Stimulated activated CD8-positive, alpha-beta memory T cell treated with anti-CD3 and anti-CD28 coated beads, Interleukin-4, amount 100 ng/mL, for 4 hours (primary cell): ENCODE results near the gene HINT2.

ENCODE experiments used
- DNase-seq, 2 donors: peaks; one replicate each; pipeline ENCODE4 v3.0.0-alpha.2; 2020; ENCODE audit warnings: low read depth in 2 of 2, low spot score in 1 of 2

The HINT2 gene

DNA sequence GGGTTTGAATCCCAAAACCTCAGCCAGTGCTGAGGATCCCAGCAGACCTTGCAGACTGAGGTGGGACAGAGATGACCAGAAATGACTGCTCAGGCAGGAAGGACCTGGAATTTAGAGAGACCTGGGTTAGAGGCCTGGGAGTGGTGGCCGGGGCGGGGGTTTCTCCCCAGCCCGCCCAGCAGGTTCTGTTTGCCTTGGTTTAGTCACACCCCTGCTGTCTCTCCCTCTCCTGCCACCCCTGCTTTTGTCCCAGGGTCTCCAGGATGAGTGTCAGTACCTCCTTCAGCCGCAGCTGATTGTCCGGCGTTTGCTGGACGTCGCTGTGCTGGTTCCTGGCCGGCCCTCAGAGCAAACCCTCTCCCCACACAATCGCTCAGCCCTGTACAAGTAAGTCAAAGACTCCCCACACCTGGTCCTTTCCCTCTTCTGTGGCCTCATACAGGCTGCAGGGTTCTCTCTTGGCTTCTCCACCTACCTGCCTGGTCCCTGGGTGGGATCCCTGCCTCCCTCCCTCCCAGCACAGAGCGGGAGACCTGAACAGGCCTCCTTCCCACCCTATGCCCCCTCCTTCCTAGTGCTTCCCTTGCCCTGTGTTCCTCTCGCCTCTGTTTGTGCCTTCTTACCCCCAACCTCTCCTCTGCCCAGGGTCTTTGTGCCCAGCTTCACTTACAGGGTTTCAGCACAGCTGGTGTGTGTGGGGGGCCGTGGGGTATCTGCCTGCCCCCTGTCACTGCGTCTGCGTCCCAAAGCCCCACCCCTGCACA, 26.2 kb upstream of the HINT2 start:
- DNase-seq, result no peak

- no peak for DNase-seq
Observed at GRCh38 chr9:35839926-35840325, 25.1 kb upstream of the HINT2 start.

DNA sequence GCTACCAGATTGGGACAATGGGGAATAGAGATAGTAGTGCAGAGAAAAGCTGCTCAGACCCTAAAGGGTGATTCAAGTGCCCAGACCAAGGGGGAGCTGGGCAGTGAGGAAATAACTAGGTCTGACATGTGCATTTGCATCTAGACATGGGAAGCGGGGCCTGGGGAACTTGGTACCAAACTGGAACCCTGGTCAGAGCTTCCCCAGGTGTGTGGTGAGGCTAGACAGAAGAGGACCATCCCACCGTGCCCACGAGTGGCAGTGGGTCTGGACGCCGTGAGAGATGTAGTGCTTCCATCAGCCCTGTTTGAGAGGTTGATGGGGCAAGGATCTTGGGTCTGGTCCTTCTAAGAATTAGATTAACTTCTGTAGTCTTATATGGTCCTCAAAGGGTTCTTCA, 21.8 kb upstream of the HINT2 start:
- no peak for DNase-seq

DNA sequence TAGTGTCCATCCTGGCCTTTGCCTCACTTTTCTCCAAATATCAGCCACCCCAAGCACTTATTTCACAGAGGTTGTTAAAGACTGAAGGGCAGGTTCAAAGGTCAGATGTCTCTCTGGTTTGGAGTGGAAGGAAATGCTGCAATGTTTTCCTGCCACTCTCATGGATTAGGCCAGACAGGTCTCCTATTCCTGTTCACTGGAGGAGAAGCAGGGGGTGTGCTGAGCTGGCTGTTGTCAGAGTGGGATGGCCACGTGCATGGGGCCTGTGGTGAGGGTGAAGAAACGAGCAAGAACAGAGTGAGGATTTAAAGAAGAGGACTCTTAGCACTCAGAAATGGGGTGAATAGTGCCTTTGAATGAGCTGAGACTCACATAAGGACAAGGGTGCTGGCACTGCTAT, 20.9 kb upstream of the HINT2 start:
- no peak for DNase-seq

GRCh38 chr9:35835216-35835632, 20.4 kb upstream of the HINT2 start:
- DNase-seq, result no peak

GRCh38 chr9:35834260-35835215, 19.7 kb upstream of the HINT2 start:
- no peak for DNase-seq

DNA sequence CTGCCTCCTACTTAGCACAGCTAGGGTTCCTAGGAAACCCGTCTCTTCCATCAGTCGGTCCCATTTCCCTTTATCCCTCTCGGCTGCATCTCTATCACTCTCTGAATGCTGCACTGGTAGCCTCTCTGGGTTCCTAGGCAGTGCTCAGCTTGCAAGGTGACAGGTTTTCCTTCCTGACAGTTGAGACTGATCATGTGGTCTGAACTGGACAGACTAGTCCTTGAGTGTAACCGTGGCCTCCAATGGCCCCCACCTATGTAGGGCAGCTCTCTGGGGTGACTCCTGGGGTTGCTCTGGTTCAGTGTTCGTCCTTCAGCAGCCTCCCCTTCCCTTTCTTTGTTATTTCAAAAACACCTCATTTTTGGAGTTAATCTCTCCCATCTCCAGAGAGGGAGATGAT, 18.0 kb upstream of the HINT2 start:
- DNase-seq, result no peak

DNA sequence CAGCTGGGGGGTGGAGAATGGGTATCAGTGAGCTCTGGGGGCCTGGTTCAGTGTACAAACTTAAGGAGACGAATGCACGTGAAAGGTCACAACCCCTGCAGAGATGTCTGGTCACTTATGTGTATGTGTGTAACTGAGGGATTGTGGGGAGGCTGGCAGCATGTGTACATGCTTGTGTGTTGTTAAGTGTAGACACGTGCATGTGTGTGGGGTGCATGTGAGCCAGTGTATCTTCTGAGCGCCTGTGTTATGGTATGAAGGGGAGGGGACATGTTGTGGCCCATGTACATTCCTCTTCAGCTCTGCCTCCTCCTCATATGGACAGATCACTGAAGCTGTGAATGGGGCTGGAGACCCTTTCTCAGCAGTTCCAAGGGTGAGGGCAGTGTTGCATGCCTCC, 16.2 kb upstream of the HINT2 start:
- DNase-seq, result no peak

DNA sequence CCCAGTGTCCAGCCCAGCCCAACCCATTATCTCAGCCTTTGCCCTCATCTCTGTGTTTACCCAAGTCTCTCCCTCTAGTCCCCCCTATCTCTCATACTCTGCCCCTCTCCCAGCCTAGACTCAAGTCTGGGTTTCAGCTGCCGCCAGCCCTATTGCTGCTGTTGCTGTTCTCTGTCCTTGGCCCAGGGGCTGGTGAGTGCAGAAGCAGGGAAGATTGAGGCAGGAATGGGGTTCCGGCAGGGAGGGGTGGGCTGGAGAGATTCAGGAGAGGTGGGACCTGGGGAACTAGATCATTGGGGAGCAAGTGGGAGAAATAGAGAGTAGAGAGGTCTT, 14.9 kb upstream of the HINT2 start:
- DNase-seq, result no peak

DNA sequence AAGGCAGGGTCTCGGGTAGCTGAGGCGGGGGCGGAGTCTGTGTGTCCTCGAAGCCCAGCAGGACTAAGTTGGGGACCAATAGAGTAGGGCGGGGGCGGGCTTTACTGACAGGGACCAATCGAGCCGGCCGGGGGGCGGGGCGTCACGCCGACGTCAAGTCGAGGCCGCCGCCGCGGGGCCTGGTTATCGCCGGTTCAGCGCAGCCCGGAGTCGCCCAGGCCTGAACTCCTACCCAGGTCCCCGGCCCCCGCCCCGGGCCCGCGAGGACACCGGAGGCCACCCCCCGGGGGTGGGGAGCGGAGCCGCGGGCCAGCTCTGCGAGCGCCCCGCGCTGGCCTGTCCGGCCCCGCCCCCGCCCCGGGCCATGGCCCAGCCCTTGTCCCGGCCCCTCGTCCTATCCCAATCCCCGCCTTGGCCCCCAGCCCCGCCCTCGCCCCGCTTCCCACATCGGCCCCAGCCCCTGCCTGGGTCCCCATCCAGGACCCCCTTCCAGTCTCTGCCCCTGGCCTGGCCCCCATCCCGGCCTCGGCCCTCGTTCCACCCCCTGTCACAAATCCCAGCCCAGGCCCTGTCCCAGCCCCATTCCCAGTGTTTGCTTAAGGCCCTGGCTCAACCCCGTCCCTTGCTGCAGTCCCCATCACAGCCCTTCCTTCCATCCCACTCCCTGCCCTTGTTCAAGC, 14.4 kb upstream of the HINT2 start, which contains the start of gene TMEM8B:
TMEM8B (plus strand) TSS at position 145 of the 680 bp plus-strand sequence; CDS start at position 365, 220 bp downstream.
- peak; percentile 85 to 91 for DNase-seq

- DNase-seq, result no peak
Observed at GRCh38 chr9:35828716-35829083, 13.9 kb upstream of the HINT2 start, which contains the start of gene FAM221B. FAM221B (minus strand) TSS chr9:35828732; CDS start chr9:35826161, 2,571 bp downstream.

DNA sequence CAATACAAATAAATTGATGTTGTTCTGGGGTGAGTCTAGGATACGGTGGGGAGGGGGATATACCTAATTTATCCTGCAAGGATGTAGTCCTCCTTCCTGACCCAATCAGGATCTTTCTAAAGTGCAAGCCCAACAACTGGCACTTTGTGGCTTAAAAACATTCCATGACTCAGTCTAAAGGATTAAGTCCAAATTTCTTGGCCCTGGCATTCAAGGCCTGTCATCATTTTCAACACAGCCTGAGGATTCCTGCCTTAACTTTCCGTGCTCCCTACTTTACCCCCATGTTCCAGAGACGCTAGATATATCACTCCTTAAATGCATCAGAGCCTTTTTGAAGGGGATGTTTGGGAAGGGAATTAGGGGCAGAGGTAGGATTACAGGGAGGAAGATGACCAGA, 12.6 kb upstream of the HINT2 start:
- DNase-seq, result no peak

DNA sequence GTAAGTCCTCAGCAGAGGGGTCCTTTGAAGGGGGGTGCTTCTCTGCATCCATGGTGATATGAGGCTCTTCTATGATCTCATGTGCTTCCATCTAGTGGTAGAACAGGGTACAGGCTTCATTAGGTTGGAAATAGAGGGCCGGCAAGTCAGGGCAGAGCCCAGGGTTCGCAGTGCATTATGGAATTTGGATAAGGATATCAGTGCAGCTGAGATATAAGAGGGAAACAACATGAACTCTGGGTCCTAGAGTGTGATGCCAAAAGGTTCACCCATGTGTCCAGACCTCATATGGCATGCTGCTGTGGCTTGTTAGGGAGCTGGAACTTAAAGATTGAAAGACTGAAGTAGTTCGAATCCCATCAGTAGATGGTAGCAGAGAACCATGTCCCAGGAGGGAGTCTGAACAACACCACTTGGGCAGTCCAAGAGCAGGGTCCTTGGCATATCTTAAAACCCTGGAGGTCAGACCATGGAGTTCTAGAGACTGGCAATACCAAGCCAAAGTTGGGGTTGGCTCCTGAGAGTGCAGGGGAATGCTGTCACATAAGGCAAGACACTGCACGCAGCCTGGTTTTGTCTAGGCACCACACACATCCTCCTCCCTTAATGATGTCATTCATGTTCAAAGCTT, 11.3 kb upstream of the HINT2 start:
- no peak for DNase-seq

- no peak for DNase-seq
Observed at GRCh38 chr9:35822926-35823325, 8.1 kb upstream of the HINT2 start.

DNA sequence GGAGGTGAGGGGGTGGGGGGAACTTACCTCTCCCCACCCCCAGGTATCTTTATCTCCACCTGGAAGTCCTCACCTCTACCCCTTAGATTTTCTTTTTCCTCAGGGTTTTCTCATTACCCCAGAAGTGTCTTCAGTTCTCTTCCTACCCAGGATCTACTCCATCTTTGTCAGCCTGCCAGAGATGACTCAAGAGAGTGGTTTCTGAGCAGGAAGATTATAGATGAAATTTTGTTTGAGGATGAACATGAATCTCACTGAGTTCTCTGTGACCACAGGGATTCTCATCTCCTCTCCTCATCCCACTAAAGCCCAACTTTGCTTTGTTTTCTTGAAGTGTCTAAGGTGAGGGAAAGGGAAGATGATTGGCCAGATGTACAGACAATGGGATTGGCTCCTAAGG, 5.2 kb upstream of the HINT2 start:
- no peak for DNase-seq

DNA sequence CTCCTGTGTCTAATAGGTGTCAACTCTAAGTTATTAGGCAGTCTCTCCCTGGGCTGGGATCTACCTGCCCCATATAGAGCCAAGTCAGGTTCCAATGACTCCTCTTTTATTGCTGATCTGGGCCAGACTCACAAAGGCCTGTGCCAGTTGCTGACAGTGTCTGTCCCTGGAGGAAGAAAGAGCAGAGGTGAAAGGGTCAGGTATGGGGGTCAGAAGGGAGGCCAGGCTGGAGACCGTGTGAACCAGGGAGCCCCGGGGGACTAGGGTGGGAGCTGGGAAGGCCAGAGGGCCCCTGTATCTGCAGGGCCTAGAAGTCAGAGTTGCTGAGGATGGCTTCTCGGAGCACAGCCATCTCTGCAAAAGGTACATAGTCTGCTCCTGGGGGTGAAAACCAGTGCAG, 3.5 kb upstream of the HINT2 start:
- DNase-seq, result no peak

GRCh38 chr9:35816708-35817107, 1.9 kb upstream of the HINT2 start:
- no peak for DNase-seq

DNA sequence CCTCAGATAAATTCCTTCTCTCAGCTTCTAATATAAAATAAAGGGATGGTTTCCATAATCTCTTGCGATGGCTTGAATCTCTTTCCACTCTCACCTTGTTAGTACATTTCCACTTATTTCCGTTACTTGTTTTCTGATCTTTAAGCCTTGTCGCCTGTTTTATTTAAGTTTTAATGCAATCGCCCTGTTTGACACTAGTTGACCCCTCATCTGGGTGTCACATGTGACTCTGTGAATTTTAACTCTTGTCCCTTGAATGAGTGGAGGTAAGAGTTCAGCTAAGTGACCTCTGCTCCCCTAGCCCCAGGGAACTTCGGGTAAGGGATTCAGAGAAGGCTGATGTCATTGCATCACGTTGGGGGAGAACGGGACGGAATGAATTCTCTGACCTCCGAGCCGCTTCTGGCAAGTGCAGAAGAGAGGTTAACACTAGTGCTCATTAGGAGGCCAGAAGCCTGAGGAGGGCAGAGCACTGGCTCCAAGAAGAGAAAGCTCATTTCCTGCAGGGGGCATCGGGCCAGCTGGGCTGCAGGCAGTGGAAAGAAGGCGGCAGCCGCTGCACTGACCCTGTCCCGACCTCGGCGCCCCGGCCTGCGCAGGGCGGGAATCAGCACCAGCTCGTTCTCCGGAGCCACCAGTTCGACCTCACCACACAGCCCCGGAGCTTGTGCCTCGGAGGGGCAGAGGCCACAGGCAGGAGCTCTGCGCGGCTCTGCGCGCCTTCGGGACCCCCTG, 569 bp downstream of the HINT2 start:
- DNase-seq, result no peak

DNA sequence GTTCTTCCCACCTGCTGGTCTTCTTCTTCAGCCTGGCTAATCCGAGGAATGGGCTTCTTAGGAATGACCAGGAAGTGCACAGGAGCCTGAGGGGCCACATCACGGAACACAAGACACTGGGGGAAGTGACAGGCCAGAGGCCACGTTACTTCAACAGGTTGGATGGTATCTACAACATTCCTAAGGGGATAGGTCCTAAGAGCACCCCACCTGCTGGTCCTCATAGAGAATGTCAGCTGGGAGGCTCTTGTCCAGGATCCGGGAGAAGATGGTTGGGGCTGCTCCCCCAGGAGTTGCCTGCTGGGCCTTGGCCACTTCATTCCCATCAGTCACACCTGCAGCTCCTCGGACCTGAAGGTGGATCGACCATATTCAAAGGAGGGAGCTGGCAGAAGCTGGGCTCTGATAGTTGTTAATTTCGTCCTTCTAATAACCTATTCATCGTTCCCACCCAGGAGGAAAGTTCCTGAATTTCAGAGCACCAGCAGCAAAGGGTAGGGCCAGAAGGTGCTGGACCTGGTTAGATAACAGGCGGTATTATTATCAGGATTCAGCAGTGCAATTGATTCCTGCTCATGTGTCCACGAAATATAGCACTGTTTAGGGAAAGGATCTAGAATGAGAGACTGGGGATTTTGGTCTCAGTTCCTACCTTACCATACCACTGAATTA, 1.3 kb downstream of the HINT2 start:
- no peak for DNase-seq

DNA sequence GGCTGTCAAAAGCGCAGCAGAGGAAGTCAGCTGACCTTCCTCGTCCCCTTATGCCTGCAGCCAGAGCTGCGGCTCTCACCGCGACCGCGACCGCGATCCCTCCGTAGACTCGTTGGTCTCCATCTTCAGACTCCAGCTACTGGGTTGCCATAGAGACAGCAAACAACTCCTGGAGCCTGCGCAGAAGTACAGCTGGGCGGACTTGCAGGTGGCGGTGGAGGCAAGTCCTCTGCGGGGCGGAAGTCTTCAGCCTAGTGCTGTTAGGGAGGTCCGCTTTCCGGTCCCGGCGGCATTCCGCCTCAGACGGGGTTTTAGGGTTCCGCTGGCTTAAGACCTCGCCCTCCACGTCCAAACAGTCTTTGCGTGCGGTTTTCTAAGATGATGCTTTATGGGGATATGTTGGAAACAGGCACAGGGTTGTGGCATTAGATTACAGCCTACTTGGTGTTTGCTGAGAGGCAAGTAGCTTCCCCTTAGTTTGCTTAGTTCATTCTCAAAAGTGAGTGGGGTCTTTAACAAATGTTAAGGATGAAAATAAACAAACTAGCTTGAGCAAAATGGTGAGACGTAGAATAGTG, 2.7 kb downstream of the HINT2 start, which contains the start of gene SPAG8:
SPAG8 (minus strand) TSS at position 238 of the 578 bp plus-strand sequence; CDS start at position 123, 115 bp downstream.
- peak; percentile 79 to 89 for DNase-seq
